Epithelial cell of esophagus (primary cell): ENCODE data around the gene CLK1.
A peak's percentile ranks its signal among the peaks of the same experiment; 100 is the strongest.

Experiments
- DNase-seq: peaks from one replicate; pipeline ENCODE4 v3.0.0; 2010; ENCODE audit warnings: low read depth
- H3K4me3 ChIP-seq: 2 replicates; pipeline ENCODE4 v1.5.1; 2011; ENCODE audit warnings: mild to moderate bottlenecking, low read length, control low read depth
- TF ChIP-seq, protein P1 (sequence below): IDR thresholded peaks from 2 replicates; pipeline ENCODE4 v1.5.1; 2011; ENCODE audit warnings: low read depth, mild to moderate bottlenecking, low read length, control low read depth, inconsistent platforms; ENCODE audit not compliant: insufficient read depth; ENCODE audit errors: missing control alignments

CLK1 gene

GRCh38 chr2:200843993-200844948, 20.2 kb downstream of the CLK1 start:
- H3K4me3 ChIP-seq = no peak overlapping the region
- DNase-seq = no peak
- TF ChIP-seq, protein P1, sequence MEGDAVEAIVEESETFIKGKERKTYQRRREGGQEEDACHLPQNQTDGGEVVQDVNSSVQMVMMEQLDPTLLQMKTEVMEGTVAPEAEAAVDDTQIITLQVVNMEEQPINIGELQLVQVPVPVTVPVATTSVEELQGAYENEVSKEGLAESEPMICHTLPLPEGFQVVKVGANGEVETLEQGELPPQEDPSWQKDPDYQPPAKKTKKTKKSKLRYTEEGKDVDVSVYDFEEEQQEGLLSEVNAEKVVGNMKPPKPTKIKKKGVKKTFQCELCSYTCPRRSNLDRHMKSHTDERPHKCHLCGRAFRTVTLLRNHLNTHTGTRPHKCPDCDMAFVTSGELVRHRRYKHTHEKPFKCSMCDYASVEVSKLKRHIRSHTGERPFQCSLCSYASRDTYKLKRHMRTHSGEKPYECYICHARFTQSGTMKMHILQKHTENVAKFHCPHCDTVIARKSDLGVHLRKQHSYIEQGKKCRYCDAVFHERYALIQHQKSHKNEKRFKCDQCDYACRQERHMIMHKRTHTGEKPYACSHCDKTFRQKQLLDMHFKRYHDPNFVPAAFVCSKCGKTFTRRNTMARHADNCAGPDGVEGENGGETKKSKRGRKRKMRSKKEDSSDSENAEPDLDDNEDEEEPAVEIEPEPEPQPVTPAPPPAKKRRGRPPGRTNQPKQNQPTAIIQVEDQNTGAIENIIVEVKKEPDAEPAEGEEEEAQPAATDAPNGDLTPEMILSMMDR = no peak

- H3K4me3 ChIP-seq = no peak overlapping the region
- TF ChIP-seq, protein P1 = no peak
- DNase-seq = peak; percentile 96
Observed at GRCh38 chr2:200839513-200839912, 24.9 kb downstream of the CLK1 start.

- TF ChIP-seq, protein P1 = no peak
- no peak overlapping the region for H3K4me3 ChIP-seq
- DNase-seq = no peak
Observed at GRCh38 chr2:200834701-200835100, 29.8 kb downstream of the CLK1 start.

- DNase-seq = no peak
- TF ChIP-seq, protein P1 = no peak
- H3K4me3 ChIP-seq = no peak overlapping the region
Observed at GRCh38 chr2:200829258-200829655, 35.2 kb downstream of the CLK1 start.

DNA sequence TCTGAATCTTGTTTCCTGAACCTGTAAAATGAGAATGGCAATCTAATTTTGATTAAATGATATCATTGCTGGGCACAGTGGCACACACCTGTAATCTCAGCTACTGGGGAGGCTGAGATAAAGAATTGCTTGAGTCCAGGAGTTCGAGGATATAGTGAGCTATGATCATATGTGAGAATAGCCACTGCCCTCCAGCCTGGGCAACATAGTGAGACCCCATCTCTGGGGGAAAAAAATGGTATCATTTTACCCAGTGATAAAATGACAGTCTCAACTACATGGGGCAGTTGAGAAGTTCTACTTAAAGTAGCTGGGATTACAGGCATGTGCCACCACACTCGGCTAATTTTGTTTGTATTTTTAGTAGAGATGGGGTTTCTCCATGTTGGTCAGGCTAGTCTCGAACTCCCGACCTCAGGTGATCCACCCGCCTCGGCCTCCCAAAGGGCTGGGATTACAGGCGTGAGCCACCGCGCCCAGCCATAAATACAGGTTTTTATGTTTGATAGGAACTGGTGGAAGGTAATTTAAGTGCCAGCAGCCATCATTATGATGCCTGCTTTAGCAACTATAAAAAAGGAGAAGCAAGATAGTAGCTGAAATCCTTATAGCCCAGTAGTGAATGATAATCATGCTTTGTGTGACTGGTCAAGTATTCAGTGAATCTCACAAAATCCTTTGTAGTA, 35.7 kb downstream of the CLK1 start:
- DNase-seq = no peak
- TF ChIP-seq, protein P1 = no peak
- no peak overlapping the region for H3K4me3 ChIP-seq

- DNase-seq = no peak
- TF ChIP-seq, protein P1 = no peak
- H3K4me3 ChIP-seq = no peak overlapping the region
Observed at GRCh38 chr2:200828104-200828503, 36.4 kb downstream of the CLK1 start.
